Stimulated activated CD8-positive, alpha-beta memory T cell treated with anti-CD3 and anti-CD28 coated beads, Interleukin-15, amount 100 ng/mL, for 48 hours (primary cell): ENCODE measurements around the gene MALT1.
"Not testable (repeated sequence)": the region's sequence is repeated elsewhere in the genome, so short reads cannot be mapped to it uniquely, and the experiment has no call there.

ENCODE experiments used
- DNase-seq, 2 donors: peaks; one replicate each; pipeline ENCODE4 v3.0.0-alpha.2; 2020; ENCODE audit warnings: low read depth in 2 of 2

The MALT1 gene

GRCh38 chr18:58732471-58732870, 61.2 kb downstream of the MALT1 start:
- DNase-seq: no peak

DNA sequence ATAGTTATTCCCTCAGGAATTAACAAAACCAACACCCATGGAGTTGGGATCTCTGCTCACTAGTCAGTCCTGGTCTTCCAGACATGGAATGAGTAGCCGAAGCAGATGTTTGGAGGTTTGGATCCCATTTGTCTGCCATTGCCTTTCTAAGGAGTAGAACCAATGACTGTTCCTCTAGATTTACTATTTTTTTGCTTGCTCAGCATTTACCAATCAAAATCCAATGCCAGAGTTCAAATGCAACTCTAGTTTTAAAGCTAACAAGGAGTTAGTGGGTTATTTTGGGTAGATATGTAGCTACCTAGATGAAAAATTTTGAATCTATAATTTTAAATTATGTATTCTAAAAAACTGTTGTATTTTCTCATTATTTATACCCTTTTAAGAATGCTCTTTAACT, 62.6 kb downstream of the MALT1 start:
- DNase-seq: no peak

DNA sequence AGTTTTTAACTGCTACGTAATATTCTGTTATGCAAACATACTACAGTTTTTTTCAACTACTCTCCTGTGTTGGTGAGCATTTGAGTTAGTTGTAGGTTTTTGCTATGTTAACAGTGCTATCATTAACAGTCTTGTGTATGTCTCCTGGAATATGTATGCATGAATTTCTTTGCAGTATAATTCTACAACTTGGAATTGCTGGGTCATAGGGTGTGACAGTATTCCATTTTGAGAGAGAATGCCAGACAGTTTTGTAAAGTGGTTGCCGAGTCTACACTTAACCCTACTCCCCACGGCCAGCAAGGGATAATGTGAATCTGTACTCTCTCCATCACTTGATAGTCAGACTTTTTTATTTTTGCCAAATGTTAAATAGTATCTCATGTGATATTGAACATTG, 67.1 kb downstream of the MALT1 start:
- no peak for DNase-seq

- no peak for DNase-seq
Measured at GRCh38 chr18:58745914-58746313, 74.6 kb downstream of the MALT1 start.

DNA sequence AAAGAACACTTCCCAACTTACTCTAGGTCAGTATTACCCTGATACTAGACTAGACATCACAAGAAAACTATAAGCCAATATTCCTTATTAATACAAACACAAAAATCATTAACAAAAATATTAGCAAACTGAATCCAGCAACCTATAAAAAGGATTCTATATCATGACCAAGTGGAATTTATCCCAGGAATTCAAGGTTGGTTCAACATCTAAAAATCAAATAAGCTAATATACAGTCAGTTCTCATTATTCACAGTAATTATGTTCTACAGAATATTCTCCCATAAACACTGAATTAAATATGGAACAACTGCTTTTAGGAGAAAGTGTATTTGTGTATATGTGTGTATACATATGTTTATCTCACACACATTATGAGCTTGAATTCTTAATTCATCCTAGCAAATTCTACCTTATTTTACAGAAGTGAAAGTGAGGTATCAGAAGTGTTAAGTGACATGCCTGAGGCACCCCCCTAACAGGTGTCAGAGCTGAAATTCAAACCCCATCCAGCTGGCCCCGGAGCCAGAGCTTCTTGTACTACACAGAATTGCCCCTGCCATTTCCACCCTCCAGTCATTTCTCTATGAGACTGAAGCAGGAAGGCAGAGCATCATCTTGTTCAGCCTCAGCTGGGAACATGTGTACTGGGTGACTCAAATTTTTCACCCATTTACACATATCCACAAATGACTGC, 77.8 kb downstream of the MALT1 start:
- DNase-seq: no peak

DNA sequence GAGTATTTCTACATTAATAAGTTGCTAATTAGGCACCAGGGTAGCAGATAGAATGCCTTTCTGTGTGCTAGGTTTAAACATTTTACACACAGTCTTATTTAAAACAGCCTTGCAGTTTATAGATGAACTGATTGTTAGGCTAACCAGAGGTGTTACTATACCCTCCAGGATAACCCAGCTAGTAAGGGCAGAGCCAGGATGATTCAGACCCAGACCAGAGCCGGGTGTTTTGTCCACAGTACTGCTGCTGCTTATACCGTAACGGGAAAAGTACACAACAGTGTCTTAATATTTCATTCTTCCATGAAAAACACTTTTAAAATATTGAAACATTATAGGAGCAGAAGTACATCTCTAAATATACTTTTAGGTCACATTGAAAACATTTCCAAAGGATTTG, 82.7 kb downstream of the MALT1 start:
- DNase-seq: no peak

- DNase-seq: no peak
Measured at GRCh38 chr18:58754544-58755068, 83.3 kb downstream of the MALT1 start.

DNA sequence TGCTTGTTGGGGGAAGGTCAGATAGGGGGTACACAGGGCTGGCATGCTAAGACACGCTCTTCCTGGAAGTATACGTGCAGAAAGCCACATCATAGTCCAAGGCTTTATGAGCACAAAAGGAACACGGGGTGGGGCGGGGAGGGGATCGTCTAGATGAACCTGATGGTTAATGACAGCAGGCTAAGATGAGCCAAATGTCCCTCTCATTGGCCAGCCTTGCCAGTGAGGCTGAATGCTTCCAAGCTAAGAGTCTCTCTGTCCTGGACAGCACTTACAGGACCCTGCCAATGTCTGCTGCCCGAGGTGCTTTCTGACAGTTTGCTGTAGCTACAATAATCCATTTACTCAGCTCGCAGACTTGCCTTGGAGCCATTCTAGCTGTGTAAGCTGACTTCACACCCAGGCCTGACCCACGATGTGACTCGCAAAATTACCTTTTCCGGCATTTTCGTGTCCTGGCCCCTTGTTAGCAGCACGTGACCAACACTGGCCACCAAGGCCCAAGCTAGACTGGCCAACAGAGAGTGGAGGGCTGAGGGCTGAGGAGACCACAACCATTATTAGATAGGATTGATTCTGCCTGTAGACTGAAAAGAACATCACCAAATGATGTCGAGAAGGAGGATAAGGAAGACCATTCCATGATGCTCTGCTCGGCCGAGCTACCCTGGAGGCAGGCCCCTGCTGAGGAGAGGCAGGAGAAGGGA, 84.2 kb downstream of the MALT1 start:
- DNase-seq: no peak

DNA sequence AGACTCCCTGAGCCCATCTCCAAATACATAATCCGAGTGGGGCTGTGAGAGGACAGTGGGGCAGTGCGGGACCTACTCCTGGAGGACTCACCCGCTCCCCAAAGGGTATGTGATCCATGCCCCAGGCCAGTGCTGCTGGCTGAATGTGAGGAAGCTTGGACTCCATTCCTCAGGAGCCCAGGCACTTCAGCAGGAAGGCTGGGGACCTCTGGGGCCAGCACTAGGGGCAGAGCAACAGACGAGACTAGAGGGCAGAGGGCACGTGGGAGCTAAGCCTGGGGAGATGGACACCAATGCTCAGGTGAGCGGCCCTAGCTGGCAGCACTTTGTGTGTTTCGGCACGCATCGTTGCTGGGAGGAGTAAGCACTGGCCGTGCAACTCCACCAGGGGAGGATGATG, 84.9 kb downstream of the MALT1 start:
- no peak for DNase-seq

DNA sequence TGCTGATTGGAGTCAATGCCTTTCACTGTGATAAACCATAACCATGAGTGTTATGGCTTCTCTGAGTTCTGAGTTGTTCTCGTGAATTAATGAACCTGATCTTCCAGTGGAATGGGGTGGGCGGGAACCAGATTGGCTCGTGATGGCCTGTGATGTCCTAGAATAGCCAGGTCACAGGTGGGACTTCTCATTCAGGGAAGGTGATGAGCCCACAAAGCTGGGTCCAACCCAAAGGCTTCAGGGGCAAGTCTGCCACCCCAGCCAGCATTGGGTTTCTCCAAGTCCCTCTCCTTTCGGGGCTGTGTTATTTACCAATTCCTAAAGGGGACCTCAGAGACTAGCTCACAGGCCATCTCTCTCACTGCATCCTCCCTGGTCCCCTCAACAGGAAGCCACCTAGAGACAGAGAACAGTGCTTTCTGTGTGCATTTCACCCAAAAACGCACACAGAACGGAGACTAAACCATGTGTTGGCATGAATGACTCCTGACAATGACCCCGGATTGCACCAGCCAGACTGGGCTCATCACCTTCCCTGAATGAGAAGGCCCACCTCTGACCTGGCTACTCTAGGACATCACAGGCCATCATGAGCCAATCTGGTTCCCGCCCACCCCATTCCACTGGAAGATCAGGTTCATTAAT, 85.5 kb downstream of the MALT1 start:
- DNase-seq: no peak

- DNase-seq: not testable (repeated sequence)
Measured at GRCh38 chr18:58757351-58757750, 86.1 kb downstream of the MALT1 start.

- DNase-seq: no peak
Measured at GRCh38 chr18:58758046-58758445, 86.8 kb downstream of the MALT1 start.

- DNase-seq: no peak
Measured at GRCh38 chr18:58758606-58759005, 87.3 kb downstream of the MALT1 start.

GRCh38 chr18:58761241-58761969, 90.1 kb downstream of the MALT1 start:
- no peak for DNase-seq

DNA sequence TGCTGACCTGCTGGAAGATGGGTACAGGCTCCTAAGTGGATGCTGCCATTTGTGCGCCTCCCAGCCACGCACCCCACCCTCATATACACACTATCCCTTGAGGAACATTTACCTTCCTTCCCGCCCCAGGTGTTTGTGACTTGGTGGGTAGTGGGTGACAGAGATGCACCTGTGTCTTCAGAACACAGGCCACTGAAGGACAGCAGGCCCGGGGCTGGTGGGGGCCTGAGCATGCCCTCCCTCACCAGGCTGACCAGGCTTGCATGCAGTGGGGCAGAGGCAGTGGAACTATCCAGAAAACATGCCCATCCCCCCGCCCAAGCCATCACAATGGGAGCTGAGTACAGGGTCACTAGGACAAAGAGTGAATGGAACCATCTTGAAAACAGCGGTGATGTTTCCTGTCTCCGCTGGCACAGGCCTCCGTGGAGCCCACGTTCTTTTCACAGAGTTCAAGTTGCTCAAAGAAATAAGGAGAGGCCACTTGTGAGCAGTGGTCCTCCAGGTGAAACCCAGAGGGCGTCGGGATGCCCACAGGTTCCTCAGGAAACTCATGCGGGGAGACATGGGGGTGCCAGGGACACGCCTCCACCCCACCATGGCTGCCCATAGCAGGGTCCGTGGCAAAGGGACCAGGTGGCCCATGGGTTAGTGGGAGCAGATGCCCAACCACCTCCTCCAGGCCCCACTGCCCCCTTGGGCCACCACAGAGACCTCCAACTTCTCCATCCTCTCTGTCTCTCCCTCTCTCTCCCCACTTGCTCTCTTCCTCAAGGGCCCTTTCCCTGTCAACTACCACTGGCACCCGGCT, 90.9 kb downstream of the MALT1 start:
- DNase-seq: no peak

- no peak for DNase-seq
Measured at GRCh38 chr18:58762781-58763171, 91.5 kb downstream of the MALT1 start.

- DNase-seq: no peak
Measured at GRCh38 chr18:58766164-58766563, 94.9 kb downstream of the MALT1 start.

GRCh38 chr18:58766946-58767345, 95.7 kb downstream of the MALT1 start:
- no peak for DNase-seq

DNA sequence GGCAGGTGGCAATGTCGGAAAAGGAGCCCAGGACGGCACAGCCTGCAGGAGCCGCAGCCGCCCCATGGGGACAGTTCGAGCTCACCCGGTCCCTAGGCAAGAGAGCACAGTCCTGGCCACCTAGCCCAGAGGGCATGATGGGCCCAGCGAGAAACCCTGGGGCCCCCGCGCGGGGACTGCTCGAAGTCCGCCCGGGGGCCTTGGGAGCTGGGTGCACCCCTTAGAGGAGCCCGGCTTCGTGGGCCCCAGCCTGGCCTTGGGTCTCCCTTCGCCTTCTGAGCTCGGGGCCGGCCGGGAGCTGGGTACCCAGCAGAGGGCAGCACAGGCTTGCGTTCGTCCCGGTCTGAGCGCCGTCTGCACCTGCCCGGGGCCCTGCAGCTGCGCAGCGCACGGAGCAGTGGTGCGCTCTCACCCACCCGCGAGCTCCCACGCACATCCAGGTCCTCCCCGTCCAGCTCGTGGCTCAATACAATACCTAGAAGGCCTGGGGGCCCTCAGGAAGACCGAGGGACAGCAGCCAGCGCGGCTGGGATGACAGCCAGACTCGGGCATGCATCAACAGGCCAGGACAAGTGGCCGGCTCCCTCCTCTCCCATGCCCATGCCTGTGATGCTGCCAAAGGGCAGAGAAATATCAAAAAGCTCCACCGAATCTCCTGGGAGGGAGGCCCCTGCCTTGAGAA, 97.2 kb downstream of the MALT1 start:
- peak; percentile 56 to 62 for DNase-seq

GRCh38 chr18:58769321-58769720, 98.1 kb downstream of the MALT1 start:
- DNase-seq: no peak

DNA sequence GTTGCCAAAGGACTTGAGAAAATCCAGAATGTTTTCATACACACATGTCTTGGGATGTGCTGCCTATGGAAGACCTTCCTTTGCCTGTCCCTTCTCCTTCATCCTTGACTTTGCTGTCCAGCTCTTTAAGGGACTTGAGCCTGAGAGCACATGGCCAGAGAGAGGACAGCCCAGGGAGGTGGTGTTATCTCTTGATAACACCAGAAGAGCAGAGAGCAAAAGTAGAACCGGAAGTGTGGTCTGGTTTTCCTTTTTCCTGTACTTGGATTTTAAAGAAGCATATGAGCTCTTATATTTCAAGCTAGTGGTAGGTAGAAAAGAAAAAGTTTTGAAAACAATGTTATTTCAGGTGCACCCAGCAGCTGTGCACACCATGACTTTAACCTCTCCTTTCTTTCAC, 99.3 kb downstream of the MALT1 start:
- no peak for DNase-seq
